Ovary (tissue), 9 donors: Measurements from ENCODE around the gene PPP2R2B. TPM values are rescaled to one million over a fixed set of nuclear protein-coding genes. Genes with fewer than 3 reads are reported as not detected.

Source experiments
- DNase-seq, 5 donors: peaks; one replicate each; pipeline ENCODE4 v3.0.0-alpha.2; 2019 to 2020
- H3K27ac ChIP-seq, 2 donors: fragments of 200-600 bp; one replicate each; pipeline versions ENCODE4 v1.5.1 to v1.8.0; 2019 to 2022
- H3K27me3 ChIP-seq: fragments of 200-600 bp; one replicate; pipeline ENCODE4 v1.8.0; 2022
- H3K36me3 ChIP-seq: fragments of 200-600 bp; sonication (generic); one replicate; pipeline ENCODE4 v1.5.1; 2019
- H3K4me1 ChIP-seq: one replicate; pipeline ENCODE4 v1.8.1; 2013; ENCODE audit warnings: mild to moderate bottlenecking, moderate library complexity; ENCODE audit not compliant: insufficient read depth
- H3K4me3 ChIP-seq: fragments of 200-600 bp; sonication (generic); one replicate; pipeline ENCODE4 v1.5.1; 2017
- H3K9me3 ChIP-seq, 2 donors: fragments of 200-600 bp in 1 of 2; sonication (generic) in 1 of 2; one replicate each; pipeline versions ENCODE4 v1.5.1 to v1.8.1; 2013 to 2019; ENCODE audit warnings: mild to moderate bottlenecking in 1 of 2, moderate library complexity in 1 of 2
- CTCF ChIP-seq, 3 donors: fragments of 450-650 bp in 2 of 3; fragments of 200-600 bp in 1 of 3; IDR thresholded peaks; one replicate each; pipeline versions ENCODE4 v1.5.1 to v1.8.0; 2016 to 2022; ENCODE audit warnings: antibody characterized with exemption in 3 of 3, mild to moderate bottlenecking in 1 of 3
- EP300 ChIP-seq: sonication (generic); formaldehyde crosslinking; IDR thresholded peaks from one replicate; pipeline ENCODE4 v1.6.1; 2017; ENCODE audit warnings: antibody characterized with exemption
- POLR2A ChIP-seq: fragments of 450-650 bp; IDR thresholded peaks from one replicate; pipeline ENCODE4 v1.6.1; 2017; ENCODE audit warnings: antibody characterized with exemption, mild to moderate bottlenecking, moderate library complexity
- WGBS, 3 donors: extraction: QIAGEN DNeasy Blood & Tissue Kit in 1 of 3; methylation state at CpG; one replicate each; pipeline versions ENCODE4 v1.1.5 to v1.1.7; 2013 to 2017; 5-methylcytosine and 5-hydroxymethylcytosine counted together
- intact Hi-C, 4 donors: fragments of 100-400 bp; cut with DNase I; formaldehyde crosslinking; loops; one replicate each; pipeline versions ENCODE4 v1.11.0 to v1.15.1; 2022 to 2023
- polyA plus RNA-seq, 2 donors: library from polyadenylated mRNA; stranded (reverse); fragments of 200-250 nt in 1 of 2; fragments of 350-450 nt in 1 of 2; fragmentation: Illumina TruSeq in 1 of 2; extraction: RNeasy Lipid Tissue Mini Kit (QIAGEN cat#74804) in 1 of 2; gene quantifications; one replicate each; pipeline ENCODE4 v1.2.3, GENCODE V29; 2013 to 2014
- total RNA-seq, 7 donors: library from RNA; depleted of rRNA in 2 of 7; stranded (reverse); fragments of >200 nt in 2 of 7; fragmentation: NEBNext Ultra II Directional in 3 of 7; extraction: Animal tissue kit (Norgen Biotek cat#: 25700) in 3 of 7; gene quantifications; one replicate each; pipeline versions ENCODE4 v1.1.0 to v1.2.4, GENCODE V29; 2016 to 2023
- donor health status: DM: no; HTN: no; CAD: no; lungs with moderate emphysema.
- donor health status: DM: no; HTN: no; CAD: no.
- donor health status: Bipolar disorder and iron deficiency.
- donor health status: DM: yes; HTN: yes; CAD: no.
- donor health status: DM: no; HTN: no; CAD: no.
- donor health status: DM: yes; HTN: yes; CAD: no.

Gene PPP2R2B
- total and polyA plus RNA-seq, 9 donors, result 0.12 to 20.8 (median 1.2) TPM; not detected in 1

GRCh38 chr5:146630472-146630871, 248.1 kb downstream of the PPP2R2B start:
- DNase-seq, result no peak
- H3K4me3 ChIP-seq, result no peak overlapping the region
- no peaks in the 10 kb centered on the region for H3K27me3 ChIP-seq
- H3K9me3 ChIP-seq, result no peaks in the 10 kb centered on the region
- no peak overlapping the region for H3K27ac ChIP-seq
- no peaks in the 10 kb centered on the region for H3K36me3 ChIP-seq
- H3K4me1 ChIP-seq, result no peaks in the 10 kb centered on the region
- no peak for TF ChIP-seq CTCF (IDR thresholded peaks at IDR 0.05)
- TF ChIP-seq EP300, result no peak
- TF ChIP-seq POLR2A, result no peak
- 60 to 68% (median 67%) methylated on average over 3 of the region's 3 CpGs for WGBS, 3 donors
- intact Hi-C loops, result no loop called here

GRCh38 chr5:146628950-146629349, 249.6 kb downstream of the PPP2R2B start:
- H3K36me3 ChIP-seq, result no peaks in the 10 kb centered on the region
- H3K27me3 ChIP-seq, result no peaks in the 10 kb centered on the region
- no peak overlapping the region for H3K27ac ChIP-seq
- H3K4me1 ChIP-seq, result no peaks in the 10 kb centered on the region
- intact Hi-C loops, result no loop called here
- no peaks in the 10 kb centered on the region for H3K9me3 ChIP-seq
- TF ChIP-seq EP300 (no peak), POLR2A (no peak)
- no peak for DNase-seq
- H3K4me3 ChIP-seq, result no peak overlapping the region
- 56 to 73% (median 57%) methylated on average over 5 of the region's 5 CpGs for WGBS, 3 donors

GRCh38 chr5:146626936-146627335, 251.6 kb downstream of the PPP2R2B start:
- intact Hi-C loops, result no loop called here

GRCh38 chr5:146624179-146624578, 254.4 kb downstream of the PPP2R2B start:
- H3K4me1 ChIP-seq, result no peaks in the 10 kb centered on the region
- intact Hi-C loops, result no loop called here
- no peak overlapping the region for H3K27ac ChIP-seq
- TF ChIP-seq POLR2A (no peak), CTCF (IDR thresholded peaks at IDR 0.05) (no peak), EP300 (no peak)
- DNase-seq, result no peak
- H3K4me3 ChIP-seq, result no peak overlapping the region
- no peaks in the 10 kb centered on the region for H3K9me3 ChIP-seq
- 25 to 40% (median 37%) methylated on average over 2 of the region's 2 CpGs for WGBS, 3 donors
- H3K36me3 ChIP-seq, result no peaks in the 10 kb centered on the region
- H3K27me3 ChIP-seq, result no peaks in the 10 kb centered on the region

More at GRCh38 chr5:146626936-146627335, 251.6 kb downstream of the PPP2R2B start:
- no peak overlapping the region for H3K27ac ChIP-seq
- DNase-seq, result no peak
- TF ChIP-seq CTCF (IDR thresholded peaks at IDR 0.05) (no peak), POLR2A (no peak), EP300 (no peak)
- no peaks in the 10 kb centered on the region for H3K9me3 ChIP-seq
- no peaks in the 10 kb centered on the region for H3K36me3 ChIP-seq
- H3K4me3 ChIP-seq, result no peak overlapping the region
- no peaks in the 10 kb centered on the region for H3K27me3 ChIP-seq
- no peaks in the 10 kb centered on the region for H3K4me1 ChIP-seq
- WGBS, 3 donors, result 43 to 72% (median 54%) methylated on average over 1 of the region's 1 CpG

- no peak for DNase-seq
- Histone ChIP-seq H3K27ac (no peak overlapping the region), H3K4me3 (no peak overlapping the region), H3K27me3 (no peaks in the 10 kb centered on the region), H3K9me3 (no peaks in the 10 kb centered on the region), H3K36me3 (no peaks in the 10 kb centered on the region), H3K4me1 (no peaks in the 10 kb centered on the region)
- intact Hi-C loops, result no loop called here
- 52 to 60% (median 55%) methylated on average over 4 of the region's 4 CpGs for WGBS, 3 donors
- TF ChIP-seq POLR2A, result no peak
Measured at GRCh38 chr5:146623666-146624065, 254.9 kb downstream of the PPP2R2B start.
